GM18517 (cell line): ENCODE data around the gene DOK1.

Source experiments
- ATAC-seq: cut with Tn5 transposase; IDR thresholded peaks from one replicate; pipeline ENCODE4 v1.9.1; 2021; ENCODE audit warnings: mild to moderate bottlenecking, moderate library complexity; ENCODE audit not compliant: unreplicated experiment

The DOK1 gene

GRCh38 chr2:74553892-74554819 is at the start of gene DOK1, which contains the start of gene LOXL3:
Gene DOK1, plus strand, starts transcription at chr2:74554720. Its CDS starts 35 bp downstream, at chr2:74554755.
Gene LOXL3, minus strand, starts transcription at chr2:74553942. Its CDS starts 1,308 bp downstream, at chr2:74552634.
- peak; percentile 55 for ATAC-seq

GRCh38 chr2:74505448-74506246 is 48.9 kb upstream of the DOK1 start:
- no peak for ATAC-seq

- ATAC-seq = peak; percentile 89
Observed at GRCh38 chr2:74507145-74507925, 47.2 kb upstream of the DOK1 start, which contains the start of gene PCGF1. Gene PCGF1, minus strand, starts transcription at chr2:74507695. Its CDS starts 27 bp downstream, at chr2:74507668.

GRCh38 chr2:74507926-74508520 is 46.5 kb upstream of the DOK1 start:
- no peak for ATAC-seq

- no peak for ATAC-seq
Observed at GRCh38 chr2:74510272-74510671, 44.2 kb upstream of the DOK1 start.

- ATAC-seq = no peak
Observed at GRCh38 chr2:74511104-74511989, 43.2 kb upstream of the DOK1 start.

GRCh38 chr2:74512744-74513604 is 41.5 kb upstream of the DOK1 start:
- ATAC-seq = no peak

GRCh38 chr2:74513605-74514367 is 40.7 kb upstream of the DOK1 start:
- ATAC-seq = no peak

- no peak for ATAC-seq
Observed at GRCh38 chr2:74514368-74515270, 39.9 kb upstream of the DOK1 start, which contains the start of gene TLX2. Gene TLX2, plus strand, starts transcription at chr2:74514450. Its CDS starts 357 bp downstream, at chr2:74514807.

- ATAC-seq = peak; percentile 8
Observed at GRCh38 chr2:74515271-74515980, 39.1 kb upstream of the DOK1 start.

GRCh38 chr2:74515981-74516633 is 38.4 kb upstream of the DOK1 start:
- ATAC-seq = peak; percentile 54

- ATAC-seq = no peak
Observed at GRCh38 chr2:74516650-74517049, 37.9 kb upstream of the DOK1 start.

GRCh38 chr2:74522516-74522915 is 32.0 kb upstream of the DOK1 start:
- ATAC-seq = no peak

GRCh38 chr2:74524005-74524404 is 30.5 kb upstream of the DOK1 start:
- ATAC-seq = no peak

- no peak for ATAC-seq
Observed at GRCh38 chr2:74524955-74525716, 29.4 kb upstream of the DOK1 start.
